Stimulated activated CD8-positive, alpha-beta memory T cell treated with anti-CD3 and anti-CD28 coated beads, Interleukin-4, amount 100 ng/mL, for 1 hour (primary cell): ENCODE measurements around the gene PRDM1.
"Not testable (repeated sequence)": the region's sequence is repeated elsewhere in the genome, so short reads cannot be mapped to it uniquely, and the experiment has no call there.

ENCODE experiments used
- DNase-seq, 2 donors: peaks; one replicate each; pipeline ENCODE4 v3.0.0-alpha.2; 2020; ENCODE audit warnings: low read depth in 2 of 2, low spot score in 1 of 2

Gene PRDM1

DNA sequence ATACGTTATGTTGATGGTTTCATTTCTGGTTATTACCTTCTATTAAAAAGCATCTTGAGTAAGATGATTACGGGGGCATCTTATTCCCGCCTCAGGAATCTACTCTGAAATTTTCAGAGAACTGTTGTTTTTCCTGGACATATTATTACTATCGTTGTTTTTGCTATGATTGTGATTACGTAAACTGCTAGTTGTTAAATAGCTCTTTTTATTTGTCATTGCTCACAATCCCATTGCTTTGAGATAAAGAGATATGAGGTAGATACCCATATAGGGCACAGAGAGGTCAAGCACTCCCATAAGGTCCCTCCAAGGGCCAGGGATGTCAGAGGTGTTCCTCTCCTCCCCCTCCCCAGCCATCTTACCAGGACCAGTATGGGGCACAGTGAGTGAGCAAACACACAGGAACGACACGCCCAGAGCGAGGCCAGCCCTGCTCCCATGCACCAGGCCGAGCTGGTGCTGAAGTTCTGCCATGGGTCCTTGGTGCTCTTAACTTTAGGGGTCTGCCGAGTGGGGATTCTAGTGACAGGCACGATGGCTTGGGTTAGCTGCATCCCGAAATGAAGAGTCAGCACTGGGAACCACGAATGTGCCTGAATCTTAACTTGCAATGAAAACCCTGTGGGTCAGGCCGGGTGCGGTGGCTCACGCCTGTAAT, 49.9 kb downstream of the PRDM1 start:
- no peak for DNase-seq

- DNase-seq, result no peak
Measured at GRCh38 chr6:106136845-106137244, 50.7 kb downstream of the PRDM1 start.

DNA sequence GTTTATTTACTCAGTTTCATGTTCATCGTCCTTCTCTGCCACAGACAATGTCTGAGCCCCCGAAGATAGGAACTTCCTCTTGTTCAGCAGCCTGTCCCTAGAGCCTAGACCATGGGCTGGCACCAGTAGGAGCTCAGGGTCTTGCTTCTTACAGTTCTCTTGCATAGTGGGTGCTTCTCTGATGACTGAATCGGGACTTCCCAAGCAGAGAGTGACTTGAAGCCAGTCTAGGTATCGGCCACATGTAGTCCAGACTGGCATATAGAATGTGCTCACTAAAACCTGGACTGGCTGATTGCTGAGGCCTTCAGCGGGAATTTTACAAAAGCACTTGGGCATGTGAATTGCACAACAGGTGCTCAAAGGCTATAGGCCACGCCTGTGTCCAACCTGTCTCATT, 52.0 kb downstream of the PRDM1 start:
- DNase-seq, result no peak

DNA sequence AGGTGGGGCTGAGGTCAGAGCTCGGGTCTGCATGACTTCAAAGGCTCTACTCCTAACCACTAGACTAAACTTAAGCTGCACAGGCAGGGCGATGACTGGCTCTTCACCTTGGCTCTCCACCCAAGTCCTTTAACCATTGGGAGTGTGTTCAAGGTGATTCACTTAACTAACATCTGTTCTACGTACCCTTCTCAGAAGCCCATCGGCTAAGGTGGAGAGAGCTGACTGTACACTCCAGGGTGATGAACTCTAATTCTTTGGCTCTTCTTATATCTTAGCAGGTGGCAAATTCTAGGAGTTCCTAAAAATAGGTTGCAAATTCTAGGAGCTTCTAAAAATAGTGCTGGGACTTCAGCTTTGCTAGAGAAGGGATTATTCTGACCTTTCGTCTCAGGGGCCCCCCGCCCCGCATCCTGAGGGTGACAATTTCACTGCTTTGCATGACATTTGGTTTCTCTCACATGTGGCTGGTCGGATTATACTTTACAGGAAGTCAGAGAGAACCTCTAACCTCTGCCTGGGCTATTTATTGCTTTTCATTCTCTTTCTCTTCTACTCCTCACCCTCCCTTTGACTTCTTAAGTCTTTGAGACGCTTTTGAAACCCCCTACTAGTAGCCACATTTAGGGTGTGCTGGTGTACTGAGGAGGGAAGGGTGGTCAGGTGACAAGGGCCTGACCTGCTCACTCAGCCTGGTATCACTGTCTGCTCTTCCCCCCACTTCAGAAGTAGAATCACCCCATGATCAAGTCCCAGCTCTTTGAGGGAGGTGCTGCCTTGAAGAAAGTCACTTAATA, 55.5 kb downstream of the PRDM1 start:
- no peak for DNase-seq

DNA sequence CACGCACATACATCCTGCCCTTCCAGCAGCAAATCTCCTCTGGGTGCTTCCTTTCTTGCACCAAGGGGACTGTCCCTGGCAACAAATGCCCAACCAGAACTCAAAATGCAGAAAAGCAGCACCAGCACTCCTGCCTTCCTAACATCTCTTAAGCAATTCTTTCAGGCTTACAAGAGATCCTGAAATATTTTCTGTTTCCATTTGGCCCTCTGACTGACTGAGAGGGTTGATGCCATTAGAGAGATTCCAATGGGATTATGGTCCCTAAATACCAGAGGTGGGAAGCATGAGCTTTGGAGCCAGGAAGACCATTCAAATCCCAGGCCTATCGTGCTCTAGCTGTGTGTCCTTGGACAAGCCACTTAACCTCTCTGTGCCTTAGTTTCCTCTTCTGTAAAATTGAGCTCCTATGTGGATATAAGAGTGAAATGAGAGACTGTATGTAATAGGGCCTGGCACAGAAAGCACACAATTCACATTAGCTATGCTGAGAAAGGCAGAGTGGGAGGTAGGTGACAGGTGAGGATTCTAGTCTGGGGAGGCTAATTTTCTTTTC, 56.8 kb downstream of the PRDM1 start:
- DNase-seq, result no peak

GRCh38 chr6:106143665-106144064, 57.5 kb downstream of the PRDM1 start:
- DNase-seq, result no peak

DNA sequence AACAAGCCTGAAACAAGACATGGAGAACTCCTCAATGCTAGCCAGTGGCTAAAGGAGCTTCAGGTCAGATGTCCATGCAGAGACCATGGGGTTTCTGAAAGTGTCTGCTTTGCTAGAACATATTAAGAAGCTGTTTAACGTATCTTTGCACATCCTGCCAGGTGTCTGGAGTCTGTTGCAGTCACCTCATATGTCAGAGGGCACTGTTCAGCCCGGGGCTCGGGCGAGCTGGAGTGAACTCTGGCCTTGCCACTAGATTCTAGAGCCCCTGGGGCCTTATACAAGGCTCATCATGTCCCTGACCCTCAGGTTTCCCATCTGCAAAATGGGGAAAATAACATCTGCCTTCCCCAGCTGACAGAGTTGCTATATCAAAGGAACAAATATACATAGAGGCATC, 59.0 kb downstream of the PRDM1 start:
- DNase-seq, result no peak

GRCh38 chr6:106145741-106146227, 59.6 kb downstream of the PRDM1 start:
- DNase-seq, result no peak

DNA sequence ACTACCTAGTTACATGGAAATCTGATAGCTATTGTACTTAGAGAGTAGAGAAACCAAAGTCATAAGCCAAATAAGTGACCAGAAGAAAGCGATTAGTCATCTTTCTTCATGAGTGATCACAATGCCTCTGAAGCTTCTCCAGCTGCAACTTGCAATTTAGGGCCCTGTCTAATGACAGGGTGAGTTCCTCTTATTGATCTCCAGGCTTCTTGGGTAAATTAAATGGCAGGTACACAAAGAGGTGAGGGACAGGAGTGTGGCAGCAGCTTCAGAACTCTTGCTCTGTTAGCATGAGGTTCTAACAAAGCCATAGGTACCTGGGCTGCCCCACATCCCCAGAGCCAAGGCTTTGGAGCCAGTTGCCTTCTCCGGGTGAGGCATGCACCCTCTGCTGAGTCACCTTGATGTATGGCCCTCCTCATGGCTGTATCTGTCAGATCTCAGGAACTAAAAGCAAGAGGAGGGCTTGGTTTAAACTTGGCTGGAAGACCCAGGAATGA, 60.8 kb downstream of the PRDM1 start:
- DNase-seq, result no peak

- DNase-seq, result no peak
Measured at GRCh38 chr6:106147476-106147875, 61.3 kb downstream of the PRDM1 start.

DNA sequence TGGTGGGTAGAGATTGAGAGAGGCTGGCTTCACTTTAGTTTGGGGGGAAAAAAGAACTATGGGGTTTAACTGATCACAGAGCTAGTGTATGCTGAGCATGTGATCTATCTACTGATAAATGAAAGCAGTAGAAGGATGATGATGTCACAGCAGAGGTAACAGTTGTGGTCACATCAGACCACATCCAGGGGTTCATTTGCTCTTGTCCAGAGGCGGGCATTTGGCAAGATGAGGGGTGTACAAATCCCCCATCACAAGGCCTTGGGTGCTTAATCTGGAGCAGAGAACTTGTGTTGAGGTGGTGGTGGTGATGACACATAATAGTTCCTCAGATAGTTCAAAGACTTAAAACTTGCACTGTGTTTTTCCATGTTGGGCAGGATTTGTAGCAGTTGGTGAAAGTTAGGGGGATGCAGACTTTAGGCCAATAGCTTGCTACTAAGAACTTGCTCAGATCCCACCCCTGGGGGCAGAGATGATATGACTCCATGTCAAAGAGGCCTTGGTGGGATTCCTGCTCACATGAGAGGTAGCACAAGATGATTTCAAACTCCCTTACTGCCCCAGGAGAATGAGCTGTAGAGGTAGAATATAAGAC, 63.4 kb downstream of the PRDM1 start:
- no peak for DNase-seq

GRCh38 chr6:106152476-106152875, 66.3 kb downstream of the PRDM1 start:
- DNase-seq, result not testable (repeated sequence)

GRCh38 chr6:106152952-106153351, 66.8 kb downstream of the PRDM1 start:
- no peak for DNase-seq

DNA sequence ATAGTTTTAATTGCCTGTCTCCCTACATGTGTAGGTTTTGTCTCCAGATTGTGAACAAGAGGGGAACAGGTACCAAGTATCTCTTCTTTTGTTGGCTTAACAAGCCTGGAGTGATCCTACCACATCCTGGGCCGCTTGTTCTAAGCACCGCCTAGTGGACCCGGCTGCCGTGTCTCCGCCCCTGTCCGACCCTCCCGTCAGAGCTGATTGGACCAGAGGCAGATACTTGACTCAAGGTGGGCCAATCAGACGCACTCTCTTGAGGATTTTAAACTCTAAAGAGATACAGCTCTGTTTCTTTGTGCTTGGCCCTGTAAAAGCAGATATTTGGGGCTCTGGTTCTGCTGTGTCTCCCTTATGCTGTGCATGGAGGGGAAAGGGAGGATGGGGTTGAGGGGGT, 68.2 kb downstream of the PRDM1 start:
- no peak for DNase-seq

DNA sequence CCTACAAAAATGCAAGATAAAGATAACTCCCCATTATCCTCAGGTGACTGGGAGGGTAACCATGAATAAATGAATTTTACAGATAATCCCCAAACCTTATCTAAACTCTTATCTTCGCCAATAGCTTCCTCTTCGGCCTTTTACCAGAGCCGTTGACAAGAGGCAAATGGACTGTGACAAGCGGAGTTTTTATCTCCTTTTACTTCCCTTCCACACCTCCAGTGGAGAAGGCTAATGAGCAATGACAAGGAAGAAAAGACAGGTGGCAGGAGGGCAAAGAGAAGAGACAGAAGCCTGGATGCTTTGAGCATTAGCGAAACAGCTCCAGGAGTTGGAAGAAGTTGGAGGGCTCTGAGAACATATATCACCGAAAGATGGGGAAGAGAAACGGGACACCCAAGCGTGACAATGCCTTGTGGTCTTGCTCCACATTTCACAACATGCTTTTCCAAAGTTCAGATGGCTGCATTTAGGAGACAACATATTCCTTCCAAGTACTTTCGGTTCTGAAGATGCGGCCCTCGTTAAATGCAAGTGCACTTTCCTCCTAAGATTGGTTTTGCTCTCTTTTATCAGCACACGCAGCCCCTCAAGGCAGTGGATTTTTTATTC, 69.2 kb downstream of the PRDM1 start:
- no peak for DNase-seq

DNA sequence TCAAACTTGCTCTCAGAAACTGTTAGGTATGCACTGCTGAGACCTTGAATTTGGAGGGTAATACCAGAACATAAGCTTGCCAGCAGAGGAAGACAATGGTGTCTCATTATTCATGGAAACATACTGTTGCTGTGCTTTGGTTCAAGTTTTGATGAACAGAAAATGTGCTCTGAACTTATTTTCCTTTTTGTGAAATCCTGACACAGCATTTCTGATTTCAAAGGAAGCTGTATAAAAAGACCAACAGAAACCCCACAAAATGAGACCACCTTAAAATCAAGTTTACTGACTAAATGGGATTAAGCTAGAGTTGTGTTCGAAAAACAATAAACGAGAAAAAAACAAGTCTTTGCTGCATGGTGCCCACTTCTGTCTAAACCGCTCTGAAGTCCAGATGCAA, 70.3 kb downstream of the PRDM1 start:
- DNase-seq, result no peak

GRCh38 chr6:106156863-106157262, 70.7 kb downstream of the PRDM1 start:
- no peak for DNase-seq

DNA sequence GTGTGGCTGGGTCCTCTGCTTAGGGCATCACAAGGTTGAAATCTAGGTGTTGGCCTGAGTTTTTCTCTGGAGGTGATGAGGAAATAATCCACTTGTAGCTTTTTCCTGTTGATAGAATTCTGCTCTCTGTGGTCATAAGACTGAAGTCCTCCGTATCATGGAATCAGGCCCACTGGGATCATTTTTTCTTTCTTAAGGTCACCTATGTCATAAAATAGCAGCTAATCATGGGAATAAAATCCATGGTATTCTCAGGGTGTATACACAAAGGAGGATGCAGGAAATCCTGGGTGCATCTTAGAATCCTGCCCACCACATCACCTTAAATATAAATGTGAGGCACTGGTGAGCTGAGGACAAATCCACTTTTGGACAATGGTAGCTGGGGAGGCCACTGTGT, 72.7 kb downstream of the PRDM1 start:
- DNase-seq, result no peak
